MM.1S (cell line): ENCODE measurements around the gene SKOR1.

Source experiments
- DNase-seq: peaks from one replicate; pipeline ENCODE4 v3.0.0-alpha.2; 2015
- H2AFZ ChIP-seq: fragments of 300-600 bp; sonication (generic); 2 replicates; pipeline ENCODE4 v1.6.0; 2016; ENCODE audit warnings: antibody characterized with exemption, low read length
- H3F3A ChIP-seq: fragments of 300-600 bp; sonication (generic); 2 replicates; pipeline ENCODE4 v1.6.1; 2016; ENCODE audit warnings: mild to moderate bottlenecking, antibody characterized with exemption, low read length, moderate library complexity, mixed read lengths; ENCODE audit not compliant: insufficient read depth
- H3K27ac ChIP-seq: fragments of 300-600 bp; sonication (generic); 2 replicates; pipeline ENCODE4 v1.5.1; 2016; ENCODE audit warnings: mild to moderate bottlenecking, low read length
- H3K27me3 ChIP-seq: fragments of 300-600 bp; sonication (generic); replicated peaks from 2 replicates; pipeline ENCODE4 v1.6.0; 2016; ENCODE audit warnings: low read length; ENCODE audit not compliant: insufficient read depth
- H3K36me3 ChIP-seq: fragments of 300-600 bp; sonication (generic); replicated peaks from 2 replicates; pipeline ENCODE4 v1.6.1; 2016; ENCODE audit warnings: mild to moderate bottlenecking, low read length, mixed read lengths; ENCODE audit not compliant: insufficient read depth
- H3K4me1 ChIP-seq: fragments of 300-600 bp; sonication (generic); 2 replicates; pipeline ENCODE4 v1.6.1; 2016; ENCODE audit warnings: low read length, mixed read lengths
- H3K4me2 ChIP-seq: fragments of 300-600 bp; sonication (generic); 2 replicates; pipeline ENCODE4 v1.6.0; 2016; ENCODE audit warnings: low read depth, low read length
- H3K4me3 ChIP-seq: fragments of 300-600 bp; sonication (generic); 2 replicates; pipeline ENCODE4 v1.5.1; 2016; ENCODE audit warnings: low read length, mixed read lengths
- H3K79me2 ChIP-seq: fragments of 300-600 bp; sonication (generic); 2 replicates; pipeline ENCODE4 v1.6.1; 2016; ENCODE audit warnings: mixed run types, low read length, mixed read lengths
- H3K9ac ChIP-seq: fragments of 300-600 bp; sonication (generic); 2 replicates; pipeline ENCODE4 v1.6.1; 2016; ENCODE audit warnings: low read length, mixed read lengths
- H3K9me2 ChIP-seq: fragments of 300-600 bp; sonication (generic); replicated peaks from 2 replicates; pipeline ENCODE4 v1.6.1; 2016; ENCODE audit warnings: mild to moderate bottlenecking, low read length, mixed read lengths; ENCODE audit not compliant: insufficient read depth
- H3K9me3 ChIP-seq: fragments of 300-600 bp; sonication (generic); replicated peaks from 2 replicates; pipeline ENCODE4 v1.6.1; 2016; ENCODE audit warnings: mild to moderate bottlenecking, low read length, mixed read lengths; ENCODE audit not compliant: insufficient read depth
- H4K20me1 ChIP-seq: fragments of 300-600 bp; sonication (generic); 2 replicates; pipeline ENCODE4 v1.6.1; 2016; ENCODE audit warnings: mild to moderate bottlenecking, low read length, moderate library complexity, mixed read lengths; ENCODE audit not compliant: insufficient read depth
- EZH2 ChIP-seq: fragments of 300-600 bp; sonication (generic); optimal IDR thresholded peaks from 2 replicates; pipeline ENCODE3; 2017; ENCODE audit warnings: low read depth, mild to moderate bottlenecking, antibody characterized with exemption, low read length, mixed read lengths
- EZH2phosphoT487 ChIP-seq: fragments of 300-600 bp; sonication (generic); IDR thresholded peaks from 2 replicates; pipeline ENCODE4 v1.6.1; 2018; ENCODE audit warnings: antibody characterized with exemption, low read length
- TF ChIP-seq, protein P1 (sequence below): fragments of 300-600 bp; sonication (generic); IDR thresholded peaks from 2 replicates; pipeline ENCODE4 v1.5.1; 2016; ENCODE audit warnings: antibody characterized with exemption, low read length, mixed read lengths

The SKOR1 gene

DNA sequence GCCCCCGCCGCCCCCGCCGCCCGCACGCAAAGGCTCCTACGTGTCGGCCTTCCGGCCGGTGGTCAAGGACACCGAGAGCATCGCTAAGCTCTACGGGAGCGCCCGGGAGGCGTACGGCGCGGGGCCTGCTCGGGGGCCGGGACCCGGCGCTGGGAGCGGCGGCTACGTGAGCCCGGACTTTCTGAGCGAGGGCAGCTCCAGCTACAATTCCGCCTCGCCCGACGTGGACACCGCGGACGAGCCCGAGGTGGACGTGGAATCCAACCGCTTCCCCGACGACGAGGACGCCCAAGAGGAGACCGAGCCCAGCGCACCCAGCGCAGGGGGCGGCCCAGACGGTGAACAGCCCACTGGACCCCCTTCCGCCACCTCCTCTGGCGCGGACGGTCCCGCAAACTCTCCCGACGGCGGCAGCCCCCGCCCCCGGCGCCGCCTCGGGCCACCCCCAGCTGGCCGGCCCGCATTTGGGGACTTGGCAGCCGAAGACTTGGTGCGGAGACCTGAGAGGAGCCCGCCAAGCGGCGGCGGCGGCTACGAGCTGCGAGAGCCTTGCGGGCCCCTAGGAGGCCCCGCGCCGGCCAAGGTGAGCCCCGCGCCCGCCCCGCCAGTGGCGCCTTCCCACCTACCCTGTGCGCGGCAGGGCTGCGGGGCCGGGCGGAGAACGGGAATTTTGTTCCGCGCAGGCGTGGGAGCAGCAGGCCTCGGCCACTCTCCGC is 2.4 kb downstream of the SKOR1 start:
- Histone ChIP-seq H3K79me2 (no peaks in the 10 kb centered on the region), H3K4me1 (no peaks in the 10 kb centered on the region), H4K20me1 (no peaks in the 10 kb centered on the region), H3F3A (no peaks in the 10 kb centered on the region), H3K9ac (no peak overlapping the region), H3K9me3 (no peaks in the 10 kb centered on the region), H3K9me2 (no peaks in the 10 kb centered on the region), H3K27ac (no peak overlapping the region), H2AFZ (no peak overlapping the region), H3K4me3 (no peak overlapping the region), H3K36me3 (no peaks in the 10 kb centered on the region), H3K4me2 (no peak overlapping the region), H3K27me3 (peaks cover 17% of the 10 kb centered on the region)
- no peak for DNase-seq
- TF ChIP-seq EZH2phosphoT487 (no peak), EZH2 (no peak)
- TF ChIP-seq, protein P1, sequence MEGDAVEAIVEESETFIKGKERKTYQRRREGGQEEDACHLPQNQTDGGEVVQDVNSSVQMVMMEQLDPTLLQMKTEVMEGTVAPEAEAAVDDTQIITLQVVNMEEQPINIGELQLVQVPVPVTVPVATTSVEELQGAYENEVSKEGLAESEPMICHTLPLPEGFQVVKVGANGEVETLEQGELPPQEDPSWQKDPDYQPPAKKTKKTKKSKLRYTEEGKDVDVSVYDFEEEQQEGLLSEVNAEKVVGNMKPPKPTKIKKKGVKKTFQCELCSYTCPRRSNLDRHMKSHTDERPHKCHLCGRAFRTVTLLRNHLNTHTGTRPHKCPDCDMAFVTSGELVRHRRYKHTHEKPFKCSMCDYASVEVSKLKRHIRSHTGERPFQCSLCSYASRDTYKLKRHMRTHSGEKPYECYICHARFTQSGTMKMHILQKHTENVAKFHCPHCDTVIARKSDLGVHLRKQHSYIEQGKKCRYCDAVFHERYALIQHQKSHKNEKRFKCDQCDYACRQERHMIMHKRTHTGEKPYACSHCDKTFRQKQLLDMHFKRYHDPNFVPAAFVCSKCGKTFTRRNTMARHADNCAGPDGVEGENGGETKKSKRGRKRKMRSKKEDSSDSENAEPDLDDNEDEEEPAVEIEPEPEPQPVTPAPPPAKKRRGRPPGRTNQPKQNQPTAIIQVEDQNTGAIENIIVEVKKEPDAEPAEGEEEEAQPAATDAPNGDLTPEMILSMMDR: no peak

GRCh38 chr15:67828278-67828968 is 3.1 kb downstream of the SKOR1 start:
- peaks cover 18% of the 10 kb centered on the region for H3K27me3 ChIP-seq
- no peaks in the 10 kb centered on the region for H4K20me1 ChIP-seq
- DNase-seq: no peak
- no peak for TF ChIP-seq EZH2
- TF ChIP-seq, protein P1: no peak
- TF ChIP-seq EZH2phosphoT487: no peak
- H2AFZ ChIP-seq: no peak overlapping the region
- no peak overlapping the region for H3K4me2 ChIP-seq
- H3K79me2 ChIP-seq: no peaks in the 10 kb centered on the region
- no peaks in the 10 kb centered on the region for H3K9me3 ChIP-seq
- no peak overlapping the region for H3K9ac ChIP-seq
- no peak overlapping the region for H3K4me3 ChIP-seq
- no peak overlapping the region for H3K27ac ChIP-seq
- H3K9me2 ChIP-seq: no peaks in the 10 kb centered on the region
- no peaks in the 10 kb centered on the region for H3F3A ChIP-seq
- no peaks in the 10 kb centered on the region for H3K4me1 ChIP-seq
- no peaks in the 10 kb centered on the region for H3K36me3 ChIP-seq

GRCh38 chr15:67828969-67829646 is 3.8 kb downstream of the SKOR1 start:
- Histone ChIP-seq H3K27ac (no peak overlapping the region), H3K9me2 (no peaks in the 10 kb centered on the region), H3K4me1 (no peaks in the 10 kb centered on the region), H3F3A (no peaks in the 10 kb centered on the region), H3K79me2 (no peaks in the 10 kb centered on the region), H3K4me2 (no peak overlapping the region), H3K36me3 (no peaks in the 10 kb centered on the region), H3K4me3 (no peak overlapping the region), H3K9me3 (no peaks in the 10 kb centered on the region), H2AFZ (no peak overlapping the region), H3K9ac (no peak overlapping the region), H4K20me1 (no peaks in the 10 kb centered on the region), H3K27me3 (peaks cover 13% of the 10 kb centered on the region)
- TF ChIP-seq EZH2phosphoT487 (no peak), EZH2 (no peak)
- TF ChIP-seq, protein P1: no peak
- DNase-seq: no peak
